Measurements from ENCODE around the gene DBF4B.
"Not testable (repeated sequence)": the region's sequence is repeated elsewhere in the genome, so short reads cannot be mapped to it uniquely, and the experiment has no call there.

DBF4B gene

GRCh38 chr17:44733753-44734152, 25.3 kb downstream of the DBF4B start:
- DNase-seq (ENCODE audit: low read depth) = no peak

- no peak for DNase-seq (ENCODE audit: low read depth)
These were observed 25.8 kb downstream of the DBF4B start for GRCh38 chr17:44734272-44734671.

DNA sequence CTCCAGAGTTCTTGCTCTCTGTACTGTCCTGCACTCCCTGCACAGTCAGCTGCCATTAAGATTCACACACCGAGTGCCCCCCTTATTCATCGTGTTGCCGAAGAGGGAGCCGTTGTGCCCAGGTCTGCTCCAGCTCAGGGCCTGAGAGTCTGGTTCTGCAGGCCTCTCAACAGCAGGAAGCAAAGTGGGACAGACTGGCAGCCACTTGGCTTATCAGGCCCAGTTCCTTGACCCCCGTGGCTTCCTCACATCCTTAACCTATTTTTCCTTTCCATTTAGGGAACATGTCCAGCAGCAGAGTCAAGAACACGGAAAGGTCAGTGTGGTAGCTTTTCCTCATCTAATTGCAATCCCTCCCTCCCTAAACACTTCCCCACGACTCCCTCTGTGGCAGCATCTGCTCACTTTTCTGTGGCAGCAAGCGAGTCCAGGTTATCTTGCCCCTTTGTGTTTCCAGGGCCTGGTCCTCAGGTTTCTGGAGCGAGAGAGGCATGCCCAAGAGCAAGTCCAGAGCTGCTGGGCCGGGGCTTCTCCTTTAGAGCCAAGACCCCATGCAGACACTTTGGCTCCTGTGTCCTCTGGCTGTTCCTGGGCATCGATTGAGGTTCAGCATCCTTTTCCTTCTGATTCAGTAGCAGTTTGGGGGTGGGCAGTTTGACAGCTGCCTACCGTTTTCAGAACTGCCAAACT, 28.2 kb downstream of the DBF4B start:
- no peak for DNase-seq (ENCODE audit: low read depth)

DNA sequence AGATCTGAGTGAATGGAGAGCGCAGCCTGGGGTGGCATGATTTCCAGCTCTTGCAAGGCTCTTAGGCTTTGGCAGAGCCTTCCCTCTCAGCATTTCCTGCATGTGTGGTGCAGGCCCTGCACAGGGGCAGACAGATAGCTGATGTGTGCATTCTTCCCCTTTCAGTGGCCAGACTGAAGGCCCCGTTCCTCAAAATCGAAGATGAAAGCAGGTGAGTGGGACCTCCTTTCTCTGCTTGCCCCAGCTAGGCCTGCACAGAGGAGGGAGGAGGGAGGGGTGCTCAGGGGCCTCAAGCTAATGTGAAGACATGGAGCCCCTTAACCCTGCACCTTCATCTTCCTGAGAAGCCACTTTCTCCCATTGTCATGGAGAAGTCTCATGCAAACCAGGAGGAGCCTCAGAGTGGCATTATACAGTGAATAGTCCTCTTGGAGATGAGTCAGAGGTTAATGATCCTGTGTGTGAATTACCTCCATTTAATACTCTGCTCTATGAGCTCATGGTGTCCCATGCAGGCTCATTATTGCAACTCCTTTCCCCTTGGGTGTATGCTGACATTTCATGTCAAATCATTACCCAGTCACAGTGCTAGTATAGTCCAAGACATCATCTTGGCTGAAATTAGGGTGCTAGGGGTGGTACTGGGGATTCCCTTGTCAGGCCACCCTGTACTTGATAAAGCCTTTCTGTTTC, 29.9 kb downstream of the DBF4B start:
- no peak for DNase-seq (ENCODE audit: low read depth)

GRCh38 chr17:44741316-44741715, 32.9 kb downstream of the DBF4B start:
- no peak for DNase-seq (ENCODE audit: low read depth)

GRCh38 chr17:44745301-44745700, 36.8 kb downstream of the DBF4B start:
- no peak for DNase-seq (ENCODE audit: low read depth)

- DNase-seq (ENCODE audit: low read depth) = not testable (repeated sequence)
These were observed 37.3 kb downstream of the DBF4B start for GRCh38 chr17:44745738-44746137.

DNA sequence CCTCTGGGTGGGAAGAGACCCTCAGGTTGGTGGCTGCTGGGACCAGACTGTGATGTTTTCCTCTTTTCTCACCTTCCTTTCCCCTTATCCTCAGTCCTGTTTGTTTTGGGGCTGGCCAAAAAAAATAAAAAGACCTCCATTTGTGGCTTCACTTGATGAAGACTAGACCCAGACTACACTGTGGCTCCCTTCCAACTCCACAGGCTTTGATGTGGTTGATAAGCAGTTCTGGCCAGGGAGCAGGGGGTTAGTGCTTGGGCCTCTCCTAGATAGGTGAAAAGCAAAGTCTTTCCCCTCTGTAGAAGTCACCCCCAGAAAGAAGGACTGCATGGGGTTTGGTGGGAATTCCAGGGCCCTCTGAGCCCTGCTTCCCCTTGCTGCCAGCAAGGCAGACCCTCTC, 39.1 kb downstream of the DBF4B start:
- no peak for DNase-seq (ENCODE audit: low read depth)

GRCh38 chr17:44749076-44749979, 40.9 kb downstream of the DBF4B start:
- no peak for DNase-seq (ENCODE audit: low read depth)

DNA sequence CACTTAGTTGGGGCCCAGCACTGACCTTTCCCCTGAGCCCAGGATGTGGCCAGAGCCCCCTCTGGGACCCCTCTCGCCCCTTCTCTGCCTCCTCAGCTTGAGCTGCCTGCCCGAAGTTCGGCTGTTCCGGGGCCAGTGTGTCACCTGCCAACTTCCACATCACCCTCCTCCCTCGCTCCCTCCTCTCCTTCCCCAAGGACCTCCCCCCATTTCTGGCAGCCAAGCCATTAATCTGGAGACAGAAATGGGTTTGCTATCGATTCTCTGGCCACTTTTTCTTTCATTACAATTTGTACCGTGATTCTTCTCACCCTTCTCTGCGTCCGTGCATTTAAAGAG, 41.5 kb downstream of the DBF4B start:
- no peak for DNase-seq (ENCODE audit: low read depth)

GRCh38 chr17:44751331-44751730, 42.9 kb downstream of the DBF4B start:
- DNase-seq (ENCODE audit: low read depth) = no peak

DNA sequence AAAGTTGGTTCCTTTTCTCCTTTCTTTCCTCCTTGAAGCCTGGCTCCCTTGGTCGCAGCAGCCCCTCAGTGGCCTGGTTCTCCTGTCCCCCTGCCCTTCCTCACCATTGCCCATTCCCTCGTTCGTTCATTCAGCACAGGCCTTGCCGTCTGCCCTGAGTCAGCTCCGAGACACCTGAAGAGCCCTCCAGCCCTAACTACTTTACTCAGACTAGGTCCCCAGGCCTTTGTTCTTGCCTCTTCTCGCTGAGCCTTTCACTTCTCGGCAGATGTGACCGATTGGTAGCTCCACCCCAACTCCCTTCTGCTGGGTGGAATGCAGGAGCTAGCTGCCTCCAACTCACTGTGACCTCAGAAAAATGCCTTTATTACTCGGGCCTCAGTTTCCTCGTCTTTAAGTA, 43.3 kb downstream of the DBF4B start:
- no peak for DNase-seq (ENCODE audit: low read depth)

- no peak for DNase-seq (ENCODE audit: low read depth)
These were observed 44.7 kb downstream of the DBF4B start for GRCh38 chr17:44752953-44753861.

DNA sequence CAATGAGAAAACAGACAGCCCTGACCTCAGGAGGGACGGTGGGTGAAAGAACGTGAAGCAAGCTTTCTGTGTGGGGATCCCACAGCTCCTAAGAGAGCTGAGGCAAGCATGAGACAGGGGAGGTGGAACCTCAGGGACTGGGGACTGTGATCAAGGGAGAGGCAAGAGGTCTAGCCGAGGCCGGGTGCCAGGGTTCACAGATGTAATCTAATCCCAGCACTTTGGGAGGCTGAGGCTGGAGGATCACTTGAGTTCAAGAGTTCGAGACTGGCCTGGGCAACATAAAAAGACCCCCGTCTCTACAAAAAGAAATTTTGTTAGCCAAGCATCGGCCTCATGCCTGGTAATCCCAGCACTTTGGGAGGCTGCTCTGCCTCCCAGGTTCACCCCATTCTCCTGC, 45.8 kb downstream of the DBF4B start:
- no peak for DNase-seq (ENCODE audit: low read depth)

- DNase-seq (ENCODE audit: low read depth) = not testable (repeated sequence)
These were observed 46.7 kb downstream of the DBF4B start for GRCh38 chr17:44755180-44755579.

GRCh38 chr17:44757045-44757917, 48.8 kb downstream of the DBF4B start:
- no peak for DNase-seq (ENCODE audit: low read depth)

GRCh38 chr17:44757918-44758413, 49.5 kb downstream of the DBF4B start:
- no peak for DNase-seq (ENCODE audit: low read depth)

DNA sequence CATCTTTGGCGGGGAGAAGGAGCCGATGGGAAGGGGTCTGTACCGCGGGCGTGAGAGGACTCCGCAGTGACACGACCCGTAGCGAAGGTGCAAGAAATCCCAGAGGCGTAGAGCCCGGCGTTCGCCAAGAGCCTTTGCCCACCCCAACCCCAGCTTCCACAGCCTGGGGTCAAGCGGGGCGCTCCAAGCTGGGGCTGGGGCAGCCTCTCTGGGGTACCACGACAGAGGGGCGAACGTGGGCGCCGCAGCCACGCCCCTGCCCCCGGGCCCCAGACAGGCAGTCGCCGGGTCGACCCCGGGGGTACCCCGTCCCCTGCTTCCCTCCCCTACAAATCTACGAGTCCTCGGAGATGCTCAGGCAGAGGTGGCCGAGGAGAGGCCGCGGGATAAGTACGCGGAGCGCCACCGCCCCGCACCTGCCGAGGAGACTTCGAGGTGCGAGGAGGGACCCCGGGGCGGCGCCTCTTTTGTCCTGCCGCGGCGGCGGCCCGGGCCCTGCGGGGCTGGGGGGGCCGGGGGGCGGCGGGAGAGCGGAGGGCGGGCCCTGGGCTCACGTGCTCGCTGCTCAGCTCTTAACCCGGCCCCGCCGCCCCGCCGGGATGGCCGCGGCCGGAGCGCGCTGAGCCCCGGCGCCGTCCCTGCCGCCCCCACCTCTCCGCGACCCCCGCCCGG, 50.1 kb downstream of the DBF4B start, which contains the start of gene ADAM11:
ADAM11 (plus strand) TSS at position 575 of the 672 bp plus-strand sequence. CDS start 212 bp downstream, outside the sequence.
- DNase-seq (ENCODE audit: low read depth) = no peak

- no peak for DNase-seq (ENCODE audit: low read depth)
These were observed 50.8 kb downstream of the DBF4B start for GRCh38 chr17:44759086-44759915.
